Measurements from ENCODE around the gene SPATA16. TPM values are rescaled to one million over a fixed set of nuclear protein-coding genes. Genes with fewer than 3 reads are reported as not detected.

SPATA16 gene
- total RNA-seq, 1 donor from 2014 or later = not detected

DNA sequence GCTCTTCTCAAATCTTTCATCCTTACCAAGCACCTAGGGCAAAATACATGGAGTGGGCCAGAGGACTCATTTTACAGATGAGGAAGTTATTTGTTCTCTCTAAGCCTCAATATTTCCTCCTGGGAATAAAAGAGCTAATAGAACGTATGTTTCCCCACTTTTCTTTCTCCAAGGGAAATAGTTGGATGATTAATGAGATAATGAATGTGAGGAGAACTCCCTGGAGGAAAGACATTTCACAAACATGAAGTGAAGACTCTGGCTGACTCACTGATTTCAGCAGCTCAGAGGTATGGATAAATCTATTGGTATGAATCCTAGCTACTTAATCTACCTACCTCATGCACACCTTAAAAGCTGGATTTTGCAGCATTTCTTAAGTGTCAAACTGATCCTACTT lies 292.1 kb downstream of the SPATA16 start:
- no peaks in the 10 kb centered on the region for H3K9me3 ChIP-seq
- TF ChIP-seq, protein P1, sequence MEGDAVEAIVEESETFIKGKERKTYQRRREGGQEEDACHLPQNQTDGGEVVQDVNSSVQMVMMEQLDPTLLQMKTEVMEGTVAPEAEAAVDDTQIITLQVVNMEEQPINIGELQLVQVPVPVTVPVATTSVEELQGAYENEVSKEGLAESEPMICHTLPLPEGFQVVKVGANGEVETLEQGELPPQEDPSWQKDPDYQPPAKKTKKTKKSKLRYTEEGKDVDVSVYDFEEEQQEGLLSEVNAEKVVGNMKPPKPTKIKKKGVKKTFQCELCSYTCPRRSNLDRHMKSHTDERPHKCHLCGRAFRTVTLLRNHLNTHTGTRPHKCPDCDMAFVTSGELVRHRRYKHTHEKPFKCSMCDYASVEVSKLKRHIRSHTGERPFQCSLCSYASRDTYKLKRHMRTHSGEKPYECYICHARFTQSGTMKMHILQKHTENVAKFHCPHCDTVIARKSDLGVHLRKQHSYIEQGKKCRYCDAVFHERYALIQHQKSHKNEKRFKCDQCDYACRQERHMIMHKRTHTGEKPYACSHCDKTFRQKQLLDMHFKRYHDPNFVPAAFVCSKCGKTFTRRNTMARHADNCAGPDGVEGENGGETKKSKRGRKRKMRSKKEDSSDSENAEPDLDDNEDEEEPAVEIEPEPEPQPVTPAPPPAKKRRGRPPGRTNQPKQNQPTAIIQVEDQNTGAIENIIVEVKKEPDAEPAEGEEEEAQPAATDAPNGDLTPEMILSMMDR (IDR thresholded peaks at IDR 0.05) = no peak
- H3K36me3 ChIP-seq = no peaks in the 10 kb centered on the region
- no peak overlapping the region for H3K4me3 ChIP-seq
- no peak for DNase-seq (ENCODE audit: low spot score in 2 of 2)
- H3K27ac ChIP-seq = no peak overlapping the region
- no peaks in the 10 kb centered on the region for H3K27me3 ChIP-seq
- intact Hi-C loops (cut with DNase I) = no loop called here
- no peaks in the 10 kb centered on the region for H3K4me1 ChIP-seq

DNA sequence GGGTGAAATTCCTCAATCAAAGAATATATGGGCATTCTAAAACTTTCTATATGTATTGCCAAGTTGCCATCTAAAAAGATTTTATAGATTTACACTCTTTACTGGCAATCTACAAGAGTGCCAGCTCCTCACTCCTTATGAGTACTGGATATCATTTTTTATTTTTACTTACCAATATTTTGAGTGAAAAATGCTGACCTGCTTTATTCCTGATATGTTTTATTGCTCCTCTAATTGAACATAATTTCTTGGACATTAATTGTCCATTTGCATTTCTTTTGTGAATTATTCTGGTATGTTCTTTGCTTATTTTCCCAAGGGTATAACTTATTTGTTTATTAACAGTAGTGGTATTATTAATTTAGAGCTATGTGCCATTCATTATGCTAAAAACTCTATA lies 293.7 kb downstream of the SPATA16 start:
- Histone ChIP-seq H3K36me3 (no peaks in the 10 kb centered on the region), H3K9me3 (no peaks in the 10 kb centered on the region), H3K4me3 (no peak overlapping the region), H3K27me3 (no peaks in the 10 kb centered on the region), H3K4me1 (no peaks in the 10 kb centered on the region), H3K27ac (no peak overlapping the region)
- intact Hi-C loops (cut with DNase I) = no loop called here
- TF ChIP-seq, protein P1 (IDR thresholded peaks at IDR 0.05) = no peak
- DNase-seq (ENCODE audit: low spot score in 2 of 2) = no peak

DNA sequence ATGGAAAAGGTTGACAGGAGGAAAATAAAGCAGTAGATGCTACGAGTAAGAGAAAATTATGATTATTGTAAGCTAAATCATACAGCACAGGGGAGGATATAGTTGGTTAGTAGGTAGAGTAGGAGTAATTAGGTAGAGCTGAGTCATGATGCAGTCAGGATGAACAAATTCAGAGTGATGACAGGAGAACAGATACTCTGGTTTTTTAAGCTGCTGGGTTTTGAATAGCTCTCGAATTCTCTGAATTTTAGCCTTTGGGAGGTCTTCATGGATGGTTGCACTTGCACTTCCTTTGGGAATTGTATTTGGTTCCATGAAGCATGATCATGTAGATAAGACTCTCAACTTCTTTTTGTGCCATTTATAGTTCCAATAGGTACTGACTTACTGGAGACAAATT lies 294.3 kb downstream of the SPATA16 start:
- TF ChIP-seq, protein P1 (IDR thresholded peaks at IDR 0.05) = no peak
- DNase-seq (ENCODE audit: low spot score in 2 of 2) = no peak
- Histone ChIP-seq H3K27me3 (no peaks in the 10 kb centered on the region), H3K4me1 (no peaks in the 10 kb centered on the region), H3K9me3 (no peaks in the 10 kb centered on the region), H3K36me3 (no peaks in the 10 kb centered on the region), H3K27ac (no peak overlapping the region), H3K4me3 (no peak overlapping the region)
- intact Hi-C loops (cut with DNase I) = no loop called here

DNA sequence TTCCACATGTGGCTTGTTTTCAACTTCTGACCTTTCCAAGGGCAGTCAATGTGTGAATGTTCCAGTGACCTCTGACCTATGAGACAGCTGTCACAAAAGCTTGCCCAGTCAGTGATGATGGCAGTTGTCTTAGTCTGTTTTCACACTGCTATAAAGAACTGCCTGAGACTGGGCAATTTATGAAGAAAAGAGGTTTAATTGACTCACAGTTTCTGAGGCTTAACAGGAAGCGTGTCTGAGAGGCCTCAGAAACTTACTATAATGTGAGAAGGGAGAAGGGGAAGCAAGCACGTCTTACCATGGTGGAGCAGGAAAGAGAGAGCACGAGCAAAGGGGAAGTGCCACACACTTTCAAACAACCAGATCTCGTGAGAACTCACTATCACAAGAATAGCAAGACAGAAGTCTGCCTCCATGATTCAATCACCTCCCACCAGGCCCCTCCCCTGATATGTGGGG lies 294.9 kb downstream of the SPATA16 start:
- no peak for DNase-seq (ENCODE audit: low spot score in 2 of 2)
- intact Hi-C loops (cut with DNase I) = no loop called here
- no peaks in the 10 kb centered on the region for H3K27me3 ChIP-seq
- TF ChIP-seq, protein P1 (IDR thresholded peaks at IDR 0.05) = no peak
- H3K4me1 ChIP-seq = no peaks in the 10 kb centered on the region
- H3K9me3 ChIP-seq = no peaks in the 10 kb centered on the region
- H3K27ac ChIP-seq = no peak overlapping the region
- H3K36me3 ChIP-seq = no peaks in the 10 kb centered on the region
- no peak overlapping the region for H3K4me3 ChIP-seq

DNA sequence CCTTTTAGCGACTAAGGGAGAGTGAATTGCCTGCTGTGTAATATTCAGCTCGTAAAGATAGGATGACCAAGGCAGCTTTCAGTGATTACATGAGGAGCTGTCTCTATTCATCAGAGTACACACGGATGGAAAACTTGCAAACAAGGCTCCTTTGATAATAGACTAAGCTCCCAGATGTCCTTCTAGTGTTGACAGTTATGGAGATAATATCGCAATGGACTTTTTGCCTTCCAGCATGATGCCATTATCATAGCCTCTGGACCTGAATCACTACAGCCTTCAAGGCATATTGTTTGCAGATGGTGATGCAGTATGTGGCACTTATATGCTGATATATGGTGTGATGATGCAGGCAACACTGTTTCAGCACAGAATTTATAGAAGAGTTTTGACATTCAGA lies 296.6 kb downstream of the SPATA16 start:
- intact Hi-C loops (cut with DNase I) = no loop called here
- no peaks in the 10 kb centered on the region for H3K36me3 ChIP-seq
- H3K27me3 ChIP-seq = no peaks in the 10 kb centered on the region
- no peaks in the 10 kb centered on the region for H3K9me3 ChIP-seq
- no peak overlapping the region for H3K27ac ChIP-seq
- H3K4me1 ChIP-seq = no peaks in the 10 kb centered on the region
- no peak overlapping the region for H3K4me3 ChIP-seq
- TF ChIP-seq, protein P1 (IDR thresholded peaks at IDR 0.05) = no peak
- DNase-seq (ENCODE audit: low spot score in 2 of 2) = no peak

DNA sequence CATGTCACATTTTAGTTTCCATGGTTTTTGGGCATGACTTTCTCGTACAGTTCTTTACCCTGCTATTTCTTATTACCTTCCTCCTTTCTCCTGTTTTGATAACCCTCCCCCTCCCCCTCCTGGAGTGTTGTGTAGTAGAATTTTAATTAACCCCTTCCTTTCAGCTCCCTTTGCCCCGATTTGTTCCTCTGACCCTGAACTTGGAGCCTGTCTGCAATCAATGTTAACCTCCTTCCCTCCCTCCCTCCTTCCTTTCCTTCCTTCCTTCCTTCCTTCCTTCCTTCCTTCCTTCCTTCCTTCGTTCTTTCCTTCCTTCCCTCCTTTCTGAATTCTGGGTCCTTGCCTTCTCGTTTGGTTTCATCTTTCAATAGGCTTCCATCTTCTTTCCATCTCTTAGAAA lies 300.1 kb downstream of the SPATA16 start:
- TF ChIP-seq, protein P1 (IDR thresholded peaks at IDR 0.05) = no peak
- Histone ChIP-seq H3K36me3 (no peaks in the 10 kb centered on the region), H3K4me1 (no peaks in the 10 kb centered on the region), H3K27ac (no peak overlapping the region), H3K4me3 (no peak overlapping the region), H3K9me3 (no peaks in the 10 kb centered on the region), H3K27me3 (no peaks in the 10 kb centered on the region)
- DNase-seq (ENCODE audit: low spot score in 2 of 2) = no peak
- intact Hi-C loops (cut with DNase I) = no loop called here
